ENCODE measurements around the gene TMEM245. TPM values are rescaled to one million over a fixed set of nuclear protein-coding genes. Genes with fewer than 3 reads are reported as not detected.
"Not testable (repeated sequence)": the region's sequence is repeated elsewhere in the genome, so short reads cannot be mapped to it uniquely, and the experiment has no call there.

Gene TMEM245
- total RNA-seq, 2 experiments from 2014 or later = 23.3 to 26.7 TPM

- Mint-ChIP-seq H3K27me3 (no peaks in the 10 kb centered on the region), H3K4me3 (no peak overlapping the region), H3K9me3 (no peaks in the 10 kb centered on the region), H3K27ac (no peak overlapping the region), H3K36me3 (ENCODE audit: low read depth) (peaks cover 22% of the 10 kb centered on the region), H3K4me1 (ENCODE audit: low read depth) (no peaks in the 10 kb centered on the region)
- DNase-seq = no peak
- intact Hi-C loops (cut with micrococcal nuclease) = no loop called here
- ATAC-seq = no peak
- TF ChIP-seq CTCF (IDR thresholded peaks at IDR 0.05) = no peak
- ChIA-PET CTCF (no interaction called here), POLR2A (no interaction called here)
These were observed 54.6 kb downstream of the TMEM245 start for GRCh38 chr9:109064963-109065702.

GRCh38 chr9:109063760-109064159, 56.0 kb downstream of the TMEM245 start:
- H3K27ac Mint-ChIP-seq = peak overlapping the region; percentile 1
- DNase-seq = no peak
- peaks cover 26% of the 10 kb centered on the region for H3K36me3 Mint-ChIP-seq (ENCODE audit: low read depth)
- H3K9me3 Mint-ChIP-seq = no peaks in the 10 kb centered on the region
- no peaks in the 10 kb centered on the region for H3K27me3 Mint-ChIP-seq
- CTCF ChIA-PET = interaction anchor here (1.1 kb wide), 1 partner anchor 21 kb away, joined by 4 read pairs; no protein-coding TSS in a partner anchor
- TF ChIP-seq CTCF (IDR thresholded peaks at IDR 0.05) = no peak
- POLR2A ChIA-PET = no interaction called here
- ATAC-seq = no peak
- no peaks in the 10 kb centered on the region for H3K4me1 Mint-ChIP-seq (ENCODE audit: low read depth)
- no peak overlapping the region for H3K4me3 Mint-ChIP-seq
- intact Hi-C loops (cut with micrococcal nuclease) = no loop called here

- intact Hi-C loops (cut with micrococcal nuclease) = no loop called here
- no peak for DNase-seq
- peaks cover 25% of the 10 kb centered on the region for H3K36me3 Mint-ChIP-seq (ENCODE audit: low read depth)
- ChIA-PET POLR2A (no interaction called here), CTCF (no interaction called here)
- H3K4me3 Mint-ChIP-seq = no peak overlapping the region
- no peaks in the 10 kb centered on the region for H3K27me3 Mint-ChIP-seq
- H3K4me1 Mint-ChIP-seq (ENCODE audit: low read depth) = no peaks in the 10 kb centered on the region
- no peak for ATAC-seq
- TF ChIP-seq CTCF (IDR thresholded peaks at IDR 0.05) = no peak
- no peaks in the 10 kb centered on the region for H3K9me3 Mint-ChIP-seq
- H3K27ac Mint-ChIP-seq = no peak overlapping the region
These were observed 57.2 kb downstream of the TMEM245 start for GRCh38 chr9:109062543-109062942.

- POLR2A ChIA-PET = no interaction called here
- intact Hi-C loops (cut with micrococcal nuclease) = no loop called here
These were observed 59.6 kb downstream of the TMEM245 start for GRCh38 chr9:109060191-109060590.

GRCh38 chr9:109053121-109053520, 66.6 kb downstream of the TMEM245 start:
- H3K9me3 Mint-ChIP-seq; intact Hi-C loops (cut with micrococcal nuclease); H3K27me3 Mint-ChIP-seq; DNase-seq; ATAC-seq; H3K27ac Mint-ChIP-seq; POLR2A ChIA-PET; H3K4me3 Mint-ChIP-seq; H3K4me1 Mint-ChIP-seq (ENCODE audit: low read depth): not testable (repeated sequence)
- peaks cover 36% of the 10 kb centered on the region for H3K36me3 Mint-ChIP-seq (ENCODE audit: low read depth)
- CTCF ChIA-PET = interaction anchor here (1.0 kb wide), 1 partner anchor 349 kb away, joined by 3 read pairs; no protein-coding TSS in a partner anchor

More at GRCh38 chr9:109060191-109060590, 59.6 kb downstream of the TMEM245 start:
- no peak for DNase-seq
- no peak overlapping the region for H3K4me3 Mint-ChIP-seq
- TF ChIP-seq CTCF (IDR thresholded peaks at IDR 0.05) = no peak
- H3K9me3 Mint-ChIP-seq = no peaks in the 10 kb centered on the region
- H3K27ac Mint-ChIP-seq = no peak overlapping the region
- no peaks in the 10 kb centered on the region for H3K27me3 Mint-ChIP-seq
- peaks cover 25% of the 10 kb centered on the region for H3K36me3 Mint-ChIP-seq (ENCODE audit: low read depth)
- CTCF ChIA-PET = interaction anchor here (1.2 kb wide), 1 partner anchor 19 kb away, joined by 4 read pairs; no protein-coding TSS in a partner anchor
- no peaks in the 10 kb centered on the region for H3K4me1 Mint-ChIP-seq (ENCODE audit: low read depth)
- ATAC-seq = no peak
